IPS-20b (cell line): Measurements from ENCODE around the gene RCOR3.
"Not testable (repeated sequence)": the region's sequence is repeated elsewhere in the genome, so short reads cannot be mapped to it uniquely, and the experiment has no call there.

Source experiments
- H3K27ac ChIP-seq: one replicate; pipeline ENCODE4 v1.5.1; 2013; ENCODE audit warnings: low read length
- H3K27me3 ChIP-seq: 2 replicates; pipeline ENCODE4 v1.6.1; 2013; ENCODE audit warnings: mild to moderate bottlenecking, low read length, inconsistent platforms; ENCODE audit not compliant: insufficient read depth
- H3K36me3 ChIP-seq: 2 replicates; pipeline ENCODE4 v1.6.1; 2013; ENCODE audit warnings: low read depth, mild to moderate bottlenecking, inconsistent platforms, low read length, moderate library complexity; ENCODE audit not compliant: insufficient read depth
- H3K4me1 ChIP-seq: 2 replicates; pipeline ENCODE4 v1.6.1; 2013; ENCODE audit warnings: mild to moderate bottlenecking, control low read depth, inconsistent platforms, low read length, moderate library complexity; ENCODE audit not compliant: insufficient read depth
- H3K4me3 ChIP-seq: 2 replicates; pipeline ENCODE4 v1.5.1; 2013; ENCODE audit warnings: mild to moderate bottlenecking, low read length, inconsistent platforms
- H3K9ac ChIP-seq: 2 replicates; pipeline ENCODE4 v1.6.1; 2013; ENCODE audit warnings: low read depth, mild to moderate bottlenecking, inconsistent platforms, low read length, moderate library complexity
- H3K9me3 ChIP-seq: 2 replicates; pipeline ENCODE4 v1.6.1; 2013; ENCODE audit warnings: mild to moderate bottlenecking, low read depth, low read length, inconsistent platforms; ENCODE audit not compliant: insufficient read depth

The RCOR3 gene

DNA sequence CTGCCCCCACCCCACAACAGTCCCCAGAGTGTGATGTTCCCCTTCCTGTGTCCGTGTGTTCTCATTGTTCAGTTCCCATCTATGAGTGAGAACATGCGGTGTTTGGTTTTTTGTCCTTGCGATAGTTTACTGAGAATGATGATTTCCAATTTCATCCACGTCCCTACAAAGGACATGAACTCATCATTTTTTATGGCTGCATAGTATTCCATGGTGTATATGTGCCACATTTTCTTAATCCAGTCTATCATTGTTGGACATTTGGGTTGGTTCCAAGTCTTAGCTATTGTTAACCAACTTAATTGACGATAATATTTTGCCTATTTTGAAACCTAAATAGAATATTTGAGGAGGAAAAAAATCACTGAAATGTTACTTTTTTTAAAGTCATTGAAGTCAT, 3.9 kb downstream of the RCOR3 start:
- H3K4me3 ChIP-seq, H3K27ac ChIP-seq, H3K9me3 ChIP-seq, H3K4me1 ChIP-seq, H3K9ac ChIP-seq, H3K27me3 ChIP-seq: not testable (repeated sequence)
- H3K36me3 ChIP-seq, result peaks cover 33% of the 10 kb centered on the region

DNA sequence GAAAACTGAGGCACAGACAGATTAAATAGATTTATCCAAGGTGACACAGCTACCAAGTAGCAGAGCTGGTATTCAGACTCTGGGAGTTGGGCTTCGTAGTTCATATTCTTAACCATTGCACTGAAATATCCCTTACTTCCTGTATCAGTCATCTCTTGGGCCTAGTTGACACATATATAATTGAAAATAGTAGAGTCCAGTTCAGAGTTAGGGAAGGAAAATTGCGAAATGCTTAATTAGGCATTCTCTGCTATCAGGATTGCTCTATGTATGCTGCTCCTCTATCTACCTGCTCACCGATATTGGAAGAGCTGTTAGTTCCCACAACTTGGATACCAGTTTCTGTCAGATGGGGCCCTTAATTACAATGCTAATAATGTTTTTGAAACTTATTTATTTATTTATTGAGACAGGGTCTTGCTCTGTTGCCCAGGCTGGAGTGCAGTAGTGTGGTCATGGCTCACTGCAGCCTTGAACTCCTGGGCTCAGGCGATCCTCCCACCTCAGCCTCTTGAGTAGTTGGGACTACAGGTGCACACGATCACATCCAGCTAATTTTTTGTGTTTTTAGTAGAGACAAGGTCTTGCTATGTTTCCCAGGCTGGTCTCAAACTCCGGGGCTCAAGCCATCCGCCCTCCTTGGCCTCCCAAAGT, 8.2 kb downstream of the RCOR3 start:
- Histone ChIP-seq H3K9ac (no peak overlapping the region), H3K27me3 (no peaks in the 10 kb centered on the region), H3K4me3 (no peak overlapping the region), H3K27ac (no peak overlapping the region), H3K4me1 (no peaks in the 10 kb centered on the region), H3K9me3 (no peaks in the 10 kb centered on the region), H3K36me3 (peaks cover 42% of the 10 kb centered on the region)

DNA sequence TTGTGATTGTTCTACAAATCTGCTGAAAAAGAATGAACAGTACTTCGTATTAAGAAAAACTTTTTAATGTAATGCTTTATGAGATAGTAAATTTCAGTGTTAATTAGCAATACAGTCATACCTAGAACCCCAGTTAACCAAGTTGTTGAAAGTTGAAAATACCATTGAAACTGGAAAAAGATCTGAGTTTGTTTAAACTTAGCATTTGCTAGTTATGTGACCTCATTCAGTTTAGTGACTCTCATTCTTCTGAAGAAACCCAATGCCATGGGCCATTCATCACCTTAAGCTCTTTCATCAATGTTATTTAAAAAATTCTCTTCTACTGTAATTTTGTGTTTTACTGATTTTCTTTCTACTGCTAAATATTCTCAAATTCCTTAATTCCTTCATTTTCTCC, 20.2 kb downstream of the RCOR3 start:
- no peak overlapping the region for H3K27ac ChIP-seq
- H3K27me3 ChIP-seq, result no peaks in the 10 kb centered on the region
- peaks cover 74% of the 10 kb centered on the region for H3K36me3 ChIP-seq
- H3K4me1 ChIP-seq, result no peaks in the 10 kb centered on the region
- no peaks in the 10 kb centered on the region for H3K9me3 ChIP-seq
- H3K9ac ChIP-seq, result no peak overlapping the region
- no peak overlapping the region for H3K4me3 ChIP-seq

DNA sequence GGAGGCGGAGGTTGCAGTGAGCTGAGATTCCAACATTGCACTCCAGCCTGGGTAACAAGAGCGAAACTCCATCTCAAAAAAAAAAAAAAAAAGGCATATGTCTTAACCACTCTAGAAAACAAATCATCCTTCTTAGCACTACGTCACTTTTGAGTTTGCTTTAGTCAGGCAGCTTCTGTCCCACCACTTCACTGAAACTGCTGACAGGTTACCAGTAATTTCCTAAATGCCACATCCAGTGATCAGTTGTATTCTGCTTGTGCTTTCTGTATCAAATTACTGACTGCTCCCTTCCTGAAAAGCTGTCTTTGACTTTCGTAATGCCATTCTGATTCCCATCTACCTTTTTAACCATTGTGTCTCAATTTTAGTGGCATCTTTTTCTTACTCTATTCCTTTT, 21.7 kb downstream of the RCOR3 start:
- Histone ChIP-seq H3K4me3 (no peak overlapping the region), H3K27ac (no peak overlapping the region), H3K4me1 (no peaks in the 10 kb centered on the region), H3K27me3 (no peaks in the 10 kb centered on the region), H3K36me3 (peaks cover 82% of the 10 kb centered on the region), H3K9ac (no peak overlapping the region), H3K9me3 (no peaks in the 10 kb centered on the region)

DNA sequence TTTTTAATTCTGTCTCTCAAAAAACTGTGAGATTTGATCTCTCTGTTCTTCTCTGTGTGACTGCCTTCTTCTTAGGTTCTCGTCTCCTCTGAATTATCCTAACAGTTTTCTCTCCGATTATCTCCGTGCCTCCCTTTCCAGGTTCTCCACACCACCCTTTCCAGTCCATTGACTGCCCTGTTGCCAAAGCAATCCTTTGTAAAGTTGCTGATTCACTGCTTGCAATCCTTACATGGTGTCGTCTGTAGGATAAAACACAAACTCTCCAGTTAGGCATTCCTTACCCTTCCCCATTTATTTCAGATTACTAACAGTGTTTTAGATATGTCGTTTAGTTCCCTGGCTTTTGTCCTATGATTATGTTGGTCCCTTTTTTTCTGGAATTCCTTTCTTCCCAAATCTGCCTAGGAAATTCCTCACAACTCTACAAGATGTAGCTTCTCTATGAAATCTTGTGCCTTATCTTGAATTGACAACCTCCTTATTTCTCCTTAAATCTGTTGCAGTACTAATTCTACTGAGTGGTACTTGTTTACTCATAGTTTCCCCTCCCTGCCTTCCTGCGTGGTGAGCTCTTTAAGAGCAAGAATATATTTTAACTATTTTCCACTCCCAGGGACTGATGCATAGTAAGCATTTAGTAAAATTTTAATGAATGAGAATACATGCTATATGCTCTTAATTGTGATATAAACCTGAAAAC, 22.3 kb downstream of the RCOR3 start:
- Histone ChIP-seq H3K27me3 (no peaks in the 10 kb centered on the region), H3K36me3 (peaks cover 79% of the 10 kb centered on the region), H3K4me3 (no peak overlapping the region), H3K4me1 (no peaks in the 10 kb centered on the region), H3K9ac (no peak overlapping the region), H3K27ac (no peak overlapping the region), H3K9me3 (no peaks in the 10 kb centered on the region)

DNA sequence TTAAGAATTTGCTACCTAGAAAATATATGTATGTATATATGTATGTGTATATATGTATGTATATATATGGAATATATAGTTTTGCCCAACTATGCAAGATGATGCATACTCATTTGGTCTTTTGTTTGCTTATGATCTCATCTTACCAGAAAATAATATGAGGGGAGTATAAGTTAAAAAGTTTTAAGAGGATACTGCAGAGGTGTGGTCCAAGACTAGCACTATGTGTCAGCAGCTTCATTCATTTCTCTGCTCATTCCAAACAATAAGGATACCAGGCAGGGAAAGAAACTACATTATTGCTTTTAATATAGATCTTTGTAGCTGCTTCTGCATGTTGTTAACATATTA, 22.8 kb downstream of the RCOR3 start:
- H3K4me3 ChIP-seq, result no peak overlapping the region
- H3K36me3 ChIP-seq, result peaks cover 81% of the 10 kb centered on the region
- no peaks in the 10 kb centered on the region for H3K4me1 ChIP-seq
- no peak overlapping the region for H3K9ac ChIP-seq
- H3K27ac ChIP-seq, result no peak overlapping the region
- H3K27me3 ChIP-seq, result no peaks in the 10 kb centered on the region
- no peaks in the 10 kb centered on the region for H3K9me3 ChIP-seq

DNA sequence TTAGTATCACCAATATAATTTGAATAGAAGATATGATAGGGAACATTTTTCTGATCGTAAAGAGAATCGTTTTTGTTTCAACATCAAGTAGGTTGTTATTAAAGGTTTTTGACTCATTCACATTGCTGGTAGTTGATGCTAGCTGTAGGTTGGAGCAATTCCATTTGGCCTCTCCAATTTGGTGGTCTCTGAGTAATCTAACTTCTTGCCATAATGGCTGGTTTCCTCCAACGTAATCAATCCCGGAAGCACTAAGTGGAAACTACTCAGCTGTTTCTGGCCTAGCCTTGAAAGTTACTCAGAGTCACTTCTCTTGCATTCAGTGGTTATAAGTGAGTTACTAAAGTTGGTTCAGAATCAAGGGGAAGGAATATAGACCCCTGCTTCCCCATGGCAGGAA, 26.0 kb downstream of the RCOR3 start:
- Histone ChIP-seq H3K9ac (no peak overlapping the region), H3K36me3 (peaks cover 77% of the 10 kb centered on the region), H3K27me3 (no peaks in the 10 kb centered on the region), H3K4me3 (no peak overlapping the region), H3K9me3 (no peaks in the 10 kb centered on the region), H3K27ac (no peak overlapping the region), H3K4me1 (no peaks in the 10 kb centered on the region)

DNA sequence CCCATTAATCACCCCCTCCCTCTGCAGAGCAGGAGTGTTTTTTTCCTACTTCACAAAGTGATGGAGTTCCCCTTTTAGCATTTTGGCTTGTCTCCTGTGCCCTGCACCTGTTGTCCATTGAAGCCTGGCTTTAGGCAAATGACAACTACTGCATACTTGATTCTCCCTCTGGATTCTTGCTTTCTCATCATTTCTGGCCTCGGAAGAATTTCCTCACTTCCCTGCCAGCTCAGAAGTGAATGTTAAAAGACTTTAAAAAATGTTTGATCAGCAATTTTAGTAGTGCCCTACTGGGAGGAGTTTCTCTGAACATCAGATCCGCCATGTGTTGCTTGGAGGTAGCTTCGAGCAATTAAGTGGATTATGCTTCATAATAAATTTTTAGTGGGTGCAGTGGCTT, 28.1 kb downstream of the RCOR3 start:
- peaks cover 79% of the 10 kb centered on the region for H3K36me3 ChIP-seq
- H3K27ac ChIP-seq, result no peak overlapping the region
- H3K9ac ChIP-seq, result no peak overlapping the region
- H3K9me3 ChIP-seq, result no peaks in the 10 kb centered on the region
- H3K4me1 ChIP-seq, result no peaks in the 10 kb centered on the region
- no peak overlapping the region for H3K4me3 ChIP-seq
- no peaks in the 10 kb centered on the region for H3K27me3 ChIP-seq

DNA sequence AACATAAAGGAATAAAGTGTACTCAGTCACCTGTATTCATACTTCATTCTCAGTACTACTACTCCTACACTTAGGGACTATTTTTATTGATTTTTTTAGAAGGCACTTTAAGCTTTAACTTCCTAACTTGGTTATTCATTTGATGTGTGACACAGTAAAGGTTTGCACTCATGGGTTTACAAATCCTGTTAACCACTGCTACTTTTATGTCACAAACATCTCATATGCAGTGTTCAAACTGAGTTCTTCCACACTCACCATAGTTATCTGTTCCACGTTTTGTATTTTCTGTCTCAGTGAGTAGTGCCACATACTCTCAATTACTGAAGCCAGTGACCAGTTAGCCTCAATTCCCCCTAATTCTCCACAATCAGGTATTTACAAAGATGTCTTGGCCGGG, 33.2 kb downstream of the RCOR3 start:
- H3K4me3 ChIP-seq, result no peak overlapping the region
- no peak overlapping the region for H3K27ac ChIP-seq
- peaks cover 83% of the 10 kb centered on the region for H3K36me3 ChIP-seq
- H3K4me1 ChIP-seq, result no peaks in the 10 kb centered on the region; the same call in 1 of the 2 replicates
- no peak overlapping the region for H3K9ac ChIP-seq
- H3K9me3 ChIP-seq, result no peaks in the 10 kb centered on the region
- no peaks in the 10 kb centered on the region for H3K27me3 ChIP-seq

DNA sequence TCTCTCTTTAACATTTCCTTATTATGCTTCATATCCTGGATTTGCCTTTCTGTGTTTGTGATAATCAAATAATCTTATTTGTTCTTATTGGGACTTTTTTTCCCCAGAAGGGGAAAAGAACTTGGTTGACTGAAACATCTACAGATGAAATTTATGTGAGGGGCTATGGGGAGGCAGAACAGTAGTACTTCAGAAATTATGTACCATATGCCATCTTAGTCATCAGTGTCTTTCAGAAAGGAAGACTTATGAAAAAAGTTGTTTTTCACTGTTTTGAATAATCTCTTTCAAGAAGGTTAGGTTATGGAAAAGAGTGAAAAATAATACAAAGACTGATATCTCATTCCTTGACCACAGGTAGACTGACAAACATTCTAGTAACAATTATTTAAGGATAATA, 37.2 kb downstream of the RCOR3 start:
- Histone ChIP-seq H3K9ac (no peak overlapping the region), H3K36me3 (peaks cover 69% of the 10 kb centered on the region), H3K4me1 (peaks cover 4% of the 10 kb centered on the region), H3K4me3 (no peak overlapping the region), H3K27ac (no peak overlapping the region), H3K9me3 (no peaks in the 10 kb centered on the region), H3K27me3 (no peaks in the 10 kb centered on the region)

DNA sequence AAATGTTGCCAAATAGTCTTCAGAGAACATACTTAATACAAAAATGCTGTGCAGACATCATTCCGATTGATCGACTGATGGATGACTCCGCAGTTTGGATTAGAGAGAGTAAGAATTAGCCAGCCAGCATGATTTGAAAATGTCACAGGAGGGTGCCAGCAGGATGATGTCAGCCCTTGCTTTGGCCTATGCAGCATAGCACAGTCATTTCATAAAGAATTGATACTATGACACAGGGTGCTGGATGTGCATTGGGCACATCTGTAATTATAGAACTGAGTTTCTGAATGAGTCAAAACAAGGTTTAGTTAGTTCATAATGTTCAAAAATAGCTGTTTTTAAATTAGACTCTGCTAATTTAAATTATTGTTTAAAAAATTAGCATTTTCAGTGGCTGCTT, 45.9 kb downstream of the RCOR3 start:
- no peaks in the 10 kb centered on the region for H3K9me3 ChIP-seq
- peaks cover 6% of the 10 kb centered on the region; the same call in 1 of the 2 replicates for H3K4me1 ChIP-seq
- H3K4me3 ChIP-seq, result no peak overlapping the region
- H3K27me3 ChIP-seq, result no peaks in the 10 kb centered on the region
- no peak overlapping the region for H3K27ac ChIP-seq
- no peak overlapping the region for H3K9ac ChIP-seq
- peaks cover 49% of the 10 kb centered on the region for H3K36me3 ChIP-seq

DNA sequence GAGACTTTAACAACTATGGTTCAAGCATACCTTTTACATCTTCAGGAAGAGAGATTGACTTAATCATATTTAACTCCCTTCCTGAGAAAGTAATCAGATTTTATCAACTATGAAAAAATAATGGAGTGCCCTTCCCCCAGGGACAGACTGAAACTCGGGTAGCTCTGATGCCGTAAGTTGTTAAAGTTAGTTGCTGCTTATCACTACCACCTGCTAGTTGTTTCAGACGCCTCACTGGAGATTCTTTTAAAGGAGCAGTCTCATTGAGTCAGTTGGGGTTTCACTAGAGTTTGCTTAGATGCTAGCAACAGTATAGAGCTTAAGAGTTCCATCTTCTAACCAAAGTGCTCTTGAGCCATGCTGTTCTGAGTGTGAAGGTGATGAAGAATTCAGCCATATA, 50.5 kb downstream of the RCOR3 start:
- Histone ChIP-seq H3K4me3 (no peak overlapping the region), H3K9ac (no peak overlapping the region), H3K36me3 (peaks cover 50% of the 10 kb centered on the region), H3K27ac (no peak overlapping the region), H3K9me3 (no peaks in the 10 kb centered on the region), H3K27me3 (no peaks in the 10 kb centered on the region), H3K4me1 (peaks cover 6% of the 10 kb centered on the region; the same call in 1 of the 2 replicates)
